IPS DF 6.9 (cell line): ENCODE data around the gene SLC1A4.
A peak's percentile ranks its signal among the peaks of the same experiment; 100 is the strongest.
"Not testable (repeated sequence)": the region's sequence is repeated elsewhere in the genome, so short reads cannot be mapped to it uniquely, and the experiment has no call there.

Experiments
- DNase-seq: peaks from one replicate; pipeline ENCODE4 v3.0.0-alpha.2; 2013; ENCODE audit warnings: low read depth, low spot score
- H3K27ac ChIP-seq: one replicate; pipeline ENCODE4 v1.5.1; 2013; ENCODE audit warnings: low read length, control low read depth
- H3K27me3 ChIP-seq: 2 replicates; pipeline ENCODE4 v1.6.1; 2013; ENCODE audit warnings: mild to moderate bottlenecking, low read length; ENCODE audit not compliant: control insufficient read depth, insufficient read depth
- H3K36me3 ChIP-seq: 2 replicates; pipeline ENCODE4 v1.6.1; 2013; ENCODE audit warnings: low read length; ENCODE audit not compliant: control insufficient read depth, insufficient read depth
- H3K4me1 ChIP-seq: 2 replicates; pipeline ENCODE4 v1.6.1; 2013; ENCODE audit warnings: low read length; ENCODE audit not compliant: control insufficient read depth, insufficient read depth
- H3K4me3 ChIP-seq: 2 replicates; pipeline ENCODE4 v1.5.1; 2013; ENCODE audit warnings: mild to moderate bottlenecking, low read length
- H3K9me3 ChIP-seq: 2 replicates; pipeline ENCODE4 v1.6.1; 2013; ENCODE audit warnings: low read length, inconsistent platforms; ENCODE audit not compliant: control insufficient read depth, insufficient read depth
- WGBS: extraction: QIAGEN DNeasy Blood & Tissue Kit; methylation state at CpG from one replicate; pipeline ENCODE4 v1.1.7; 2013; ENCODE audit warnings: mixed read lengths, missing lambda C conversion rate; ENCODE audit not compliant: insufficient read length, insufficient coverage; 5-methylcytosine and 5-hydroxymethylcytosine counted together

SLC1A4 gene

GRCh38 chr2:64989982-64990614, 899 bp downstream of the SLC1A4 start:
- Histone ChIP-seq H3K4me1 (no peaks in the 10 kb centered on the region), H3K27ac (no peak overlapping the region), H3K4me3 (peak overlapping the region; percentile 62; the same call in 1 of the 2 replicates), H3K36me3 (no peaks in the 10 kb centered on the region), H3K27me3 (peaks cover 29% of the 10 kb centered on the region), H3K9me3 (no peaks in the 10 kb centered on the region)
- no peak for DNase-seq
- no CpG with 5 or more reads among the region's 35 CpGs for WGBS

- Histone ChIP-seq H3K4me1 (no peaks in the 10 kb centered on the region), H3K27me3 (peaks cover 29% of the 10 kb centered on the region), H3K4me3 (no peak overlapping the region), H3K27ac (no peak overlapping the region), H3K9me3 (no peaks in the 10 kb centered on the region), H3K36me3 (no peaks in the 10 kb centered on the region)
- WGBS: no CpG with 5 or more reads among the region's 1 CpG
- no peak for DNase-seq
These were observed 1.7 kb downstream of the SLC1A4 start for GRCh38 chr2:64990876-64991275.

DNA sequence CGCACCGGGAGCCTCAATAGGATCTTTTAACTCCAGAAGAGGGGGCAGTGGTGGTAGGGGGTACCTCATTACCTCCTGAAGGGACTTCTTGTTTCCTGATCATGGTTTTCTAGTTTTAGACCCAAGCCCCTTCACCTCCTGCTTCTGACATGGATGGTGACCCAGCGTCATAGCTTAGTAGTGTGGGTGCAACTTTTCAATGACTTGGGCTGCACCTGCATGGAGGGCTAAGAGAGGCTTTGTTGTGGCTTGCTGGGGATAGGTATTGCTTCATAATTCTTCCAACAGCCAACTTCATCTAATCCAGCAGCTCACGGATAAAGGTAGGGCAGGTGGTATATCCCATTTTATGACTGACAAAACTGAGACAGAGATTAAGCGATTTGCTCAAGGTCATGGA, 3.0 kb downstream of the SLC1A4 start:
- no peak overlapping the region for H3K27ac ChIP-seq
- WGBS: no CpG with 5 or more reads among the region's 5 CpGs
- no peak for DNase-seq
- H3K9me3 ChIP-seq: no peaks in the 10 kb centered on the region
- H3K4me1 ChIP-seq: no peaks in the 10 kb centered on the region
- no peak overlapping the region for H3K4me3 ChIP-seq
- peaks cover 23% of the 10 kb centered on the region for H3K27me3 ChIP-seq
- no peaks in the 10 kb centered on the region for H3K36me3 ChIP-seq

DNA sequence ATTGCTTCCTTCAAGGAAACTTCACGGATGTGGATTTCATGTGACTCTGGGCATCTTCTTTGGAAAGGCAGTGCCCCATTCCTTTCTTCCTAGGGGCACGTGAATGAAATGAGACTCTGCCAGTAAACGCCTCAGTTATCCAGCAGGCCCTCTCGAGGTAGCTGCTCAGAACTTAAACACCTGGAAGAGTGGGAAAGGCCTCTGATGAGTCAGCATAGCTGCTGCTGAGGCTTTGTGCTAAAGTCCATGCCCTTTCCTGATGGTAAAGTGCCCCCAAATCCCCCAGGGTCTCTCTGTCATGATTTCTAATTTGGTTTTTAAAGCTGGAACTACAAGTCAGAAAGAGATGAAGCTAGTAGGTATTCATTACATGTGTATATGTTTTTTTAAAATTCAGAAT, 3.8 kb downstream of the SLC1A4 start:
- Histone ChIP-seq H3K36me3 (no peaks in the 10 kb centered on the region), H3K27me3 (peaks cover 22% of the 10 kb centered on the region), H3K4me3 (no peak overlapping the region), H3K4me1 (no peaks in the 10 kb centered on the region), H3K9me3 (no peaks in the 10 kb centered on the region), H3K27ac (no peak overlapping the region)
- no CpG with 5 or more reads among the region's 4 CpGs for WGBS
- no peak for DNase-seq

DNA sequence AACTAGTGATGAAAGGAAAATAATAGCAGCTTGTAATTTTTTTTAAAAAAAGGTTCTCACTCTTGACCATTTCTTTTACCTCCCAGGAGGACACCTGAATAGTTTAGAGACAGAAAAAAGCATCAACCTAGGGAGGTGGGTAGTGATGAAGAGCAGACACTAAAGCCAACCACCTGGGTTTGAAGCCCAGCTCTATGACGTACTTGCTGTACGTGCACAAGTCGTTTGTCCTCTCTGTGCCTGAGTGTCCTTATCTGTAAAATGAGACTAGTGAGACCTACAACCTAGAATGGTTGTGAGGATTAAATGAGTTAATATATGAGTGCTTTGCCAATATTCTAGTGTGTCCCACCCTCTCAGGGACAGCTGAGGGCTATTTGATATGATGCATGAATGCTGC, 5.8 kb downstream of the SLC1A4 start:
- no CpG with 5 or more reads among the region's 3 CpGs for WGBS

DNA sequence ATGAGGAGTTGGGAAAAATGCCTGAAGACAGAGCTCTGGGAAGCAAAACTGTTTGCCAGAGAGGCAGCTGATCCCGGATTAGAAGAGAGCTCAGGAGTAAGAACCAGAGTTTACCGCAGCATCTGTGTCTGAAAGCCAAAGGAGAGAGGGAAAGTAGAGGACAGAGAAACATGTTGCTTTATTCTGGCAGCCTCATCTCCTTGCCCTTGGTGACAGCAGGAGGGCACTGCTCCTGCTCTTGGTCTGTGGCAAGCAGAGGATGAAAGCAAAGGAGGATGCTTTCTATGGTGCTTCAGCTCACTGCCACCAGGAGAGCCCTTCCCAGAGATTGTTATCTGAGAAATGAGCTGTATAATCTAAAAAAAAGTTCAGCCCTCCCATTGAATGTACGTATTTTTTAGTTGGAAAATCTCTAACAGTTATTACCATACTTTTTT, 7.7 kb downstream of the SLC1A4 start:
- no peak for DNase-seq
- peaks cover 2% of the 10 kb centered on the region; the same call in 1 of the 2 replicates for H3K27me3 ChIP-seq
- no peaks in the 10 kb centered on the region for H3K9me3 ChIP-seq
- H3K4me3 ChIP-seq: no peak overlapping the region
- no peak overlapping the region for H3K27ac ChIP-seq
- H3K4me1 ChIP-seq: no peaks in the 10 kb centered on the region
- no peaks in the 10 kb centered on the region for H3K36me3 ChIP-seq
- no CpG with 5 or more reads among the region's 3 CpGs for WGBS

More for the DNA sequence above, 5.8 kb downstream of the SLC1A4 start:
- H3K4me1 ChIP-seq: no peaks in the 10 kb centered on the region
- no peaks in the 10 kb centered on the region for H3K36me3 ChIP-seq
- peaks cover 15% of the 10 kb centered on the region for H3K27me3 ChIP-seq
- no peaks in the 10 kb centered on the region for H3K9me3 ChIP-seq
- no peak overlapping the region for H3K4me3 ChIP-seq
- no peak overlapping the region for H3K27ac ChIP-seq
- DNase-seq: no peak

- no peak overlapping the region for H3K27ac ChIP-seq
- no peaks in the 10 kb centered on the region for H3K9me3 ChIP-seq
- H3K4me1 ChIP-seq: no peaks in the 10 kb centered on the region
- no CpG with 5 or more reads among the region's 2 CpGs for WGBS
- no peaks in the 10 kb centered on the region for H3K27me3 ChIP-seq
- no peak for DNase-seq
- no peaks in the 10 kb centered on the region for H3K36me3 ChIP-seq
- no peak overlapping the region for H3K4me3 ChIP-seq
These were observed 9.5 kb downstream of the SLC1A4 start for GRCh38 chr2:64998658-64999061.

GRCh38 chr2:64999754-65000153, 10.6 kb downstream of the SLC1A4 start:
- H3K4me1 ChIP-seq: no peaks in the 10 kb centered on the region
- H3K4me3 ChIP-seq: no peak overlapping the region
- WGBS: no CpG with 5 or more reads among the region's 2 CpGs
- no peak for DNase-seq
- H3K27ac ChIP-seq: no peak overlapping the region
- H3K36me3 ChIP-seq: no peaks in the 10 kb centered on the region
- no peaks in the 10 kb centered on the region for H3K9me3 ChIP-seq
- no peaks in the 10 kb centered on the region for H3K27me3 ChIP-seq

- Histone ChIP-seq H3K4me1 (no peaks in the 10 kb centered on the region), H3K9me3 (no peaks in the 10 kb centered on the region), H3K4me3 (no peak overlapping the region), H3K27ac (no peak overlapping the region), H3K27me3 (no peaks in the 10 kb centered on the region), H3K36me3 (no peaks in the 10 kb centered on the region)
- WGBS: no CpG with 5 or more reads among the region's 3 CpGs
- no peak for DNase-seq
These were observed 11.4 kb downstream of the SLC1A4 start for GRCh38 chr2:65000644-65001043.

DNA sequence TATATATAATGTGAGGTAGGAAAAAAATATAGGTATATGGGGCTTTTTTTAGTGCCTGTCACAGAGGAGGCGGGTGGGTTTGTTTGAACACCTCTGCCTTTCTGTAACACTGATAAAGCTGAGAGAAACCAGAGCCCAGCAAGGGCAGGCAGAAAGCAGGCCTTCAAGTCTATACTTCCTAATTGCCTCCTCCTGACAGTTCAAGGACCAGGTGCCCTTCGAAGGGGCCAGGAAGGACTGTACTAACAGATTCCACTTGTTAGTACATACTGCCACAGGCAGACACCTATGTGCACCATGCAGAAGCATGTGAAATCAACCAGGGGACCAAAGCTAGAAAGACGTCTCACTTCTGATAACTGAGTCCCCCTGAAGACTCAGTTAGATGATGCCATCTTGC, 13.8 kb downstream of the SLC1A4 start:
- H3K36me3 ChIP-seq: no peaks in the 10 kb centered on the region
- no CpG with 5 or more reads among the region's 3 CpGs for WGBS
- H3K27ac ChIP-seq: no peak overlapping the region
- H3K27me3 ChIP-seq: no peaks in the 10 kb centered on the region
- H3K4me1 ChIP-seq: no peaks in the 10 kb centered on the region
- no peak overlapping the region for H3K4me3 ChIP-seq
- no peaks in the 10 kb centered on the region for H3K9me3 ChIP-seq
- DNase-seq: no peak

GRCh38 chr2:65004232-65004631, 15.0 kb downstream of the SLC1A4 start:
- H3K36me3 ChIP-seq, H3K4me1 ChIP-seq, H3K4me3 ChIP-seq, H3K27me3 ChIP-seq, H3K27ac ChIP-seq, DNase-seq, H3K9me3 ChIP-seq: not testable (repeated sequence)
- WGBS: no CpG with 5 or more reads among the region's 3 CpGs
